Activated naive CD4-positive, alpha-beta T cell treated with anti-CD3 and anti-CD28 coated beads for 36 hours (primary cell): ENCODE data around the gene NCAPD3. TPM values are rescaled to one million over a fixed set of nuclear protein-coding genes. Genes with fewer than 3 reads are reported as not detected.
"Not testable (repeated sequence)": the region's sequence is repeated elsewhere in the genome, so short reads cannot be mapped to it uniquely, and the experiment has no call there.

Experiments used
- CTCF ChIA-PET: fragments of 350-600 bp; sonication (Branson Sonifier 250); formaldehyde crosslinking; loops from one replicate; lab custom pipeline; 2021; ENCODE audit warnings: antibody characterized with exemption; lab: Charles Lee
- DNase-seq: peaks from one replicate; pipeline ENCODE4 v3.0.0-alpha.2; 2020
- H3K27ac Mint-ChIP-seq: one replicate; pipeline ENCODE4 v1.8.0; 2021; ENCODE audit warnings: mild to moderate bottlenecking, mixed read lengths
- H3K27me3 Mint-ChIP-seq: one replicate; pipeline ENCODE4 v1.8.0; 2021; ENCODE audit warnings: low read depth, mixed read lengths
- H3K36me3 Mint-ChIP-seq: one replicate; pipeline ENCODE4 v1.8.0; 2021; ENCODE audit warnings: low read depth, mixed read lengths
- H3K4me1 Mint-ChIP-seq: one replicate; pipeline ENCODE4 v1.8.0; 2021; ENCODE audit warnings: low read depth, mixed read lengths
- H3K4me3 Mint-ChIP-seq: one replicate; pipeline ENCODE4 v1.8.0; 2021; ENCODE audit warnings: mild to moderate bottlenecking, moderate library complexity, mixed read lengths
- H3K9me3 Mint-ChIP-seq: one replicate; pipeline ENCODE4 v1.8.0; 2021; ENCODE audit warnings: mixed read lengths
- intact Hi-C: fragments of 100-400 bp; cut with micrococcal nuclease; formaldehyde crosslinking; loops from one replicate; pipeline ENCODE4 v1.15.1; 2023
- total RNA-seq, 2 experiments: library from RNA; stranded (reverse); gene quantifications; one replicate each; pipeline ENCODE4 v1.2.3, GENCODE V29; 2021

The NCAPD3 gene
- total RNA-seq, 2 experiments from 2014 or later: 126 TPM

- intact Hi-C loops: loop anchor here (5.0 kb wide), 1 partner anchor 182 kb away; no protein-coding TSS in a partner anchor
- Mint-ChIP-seq H3K9me3 (no peaks in the 10 kb centered on the region), H3K27ac (no peak overlapping the region), H3K4me1 (peaks cover 2% of the 10 kb centered on the region), H3K36me3 (peaks cover 6% of the 10 kb centered on the region), H3K27me3 (no peaks in the 10 kb centered on the region), H3K4me3 (no peak overlapping the region)
- CTCF ChIA-PET: interaction anchor here (6.1 kb wide), 1 partner anchor 10 kb away, joined by 61 read pairs; the partner anchor contains the start of gene GLB1L3
- DNase-seq: no peak
Measured at GRCh38 chr11:134264966-134265764, 41.4 kb upstream of the NCAPD3 start.

DNA sequence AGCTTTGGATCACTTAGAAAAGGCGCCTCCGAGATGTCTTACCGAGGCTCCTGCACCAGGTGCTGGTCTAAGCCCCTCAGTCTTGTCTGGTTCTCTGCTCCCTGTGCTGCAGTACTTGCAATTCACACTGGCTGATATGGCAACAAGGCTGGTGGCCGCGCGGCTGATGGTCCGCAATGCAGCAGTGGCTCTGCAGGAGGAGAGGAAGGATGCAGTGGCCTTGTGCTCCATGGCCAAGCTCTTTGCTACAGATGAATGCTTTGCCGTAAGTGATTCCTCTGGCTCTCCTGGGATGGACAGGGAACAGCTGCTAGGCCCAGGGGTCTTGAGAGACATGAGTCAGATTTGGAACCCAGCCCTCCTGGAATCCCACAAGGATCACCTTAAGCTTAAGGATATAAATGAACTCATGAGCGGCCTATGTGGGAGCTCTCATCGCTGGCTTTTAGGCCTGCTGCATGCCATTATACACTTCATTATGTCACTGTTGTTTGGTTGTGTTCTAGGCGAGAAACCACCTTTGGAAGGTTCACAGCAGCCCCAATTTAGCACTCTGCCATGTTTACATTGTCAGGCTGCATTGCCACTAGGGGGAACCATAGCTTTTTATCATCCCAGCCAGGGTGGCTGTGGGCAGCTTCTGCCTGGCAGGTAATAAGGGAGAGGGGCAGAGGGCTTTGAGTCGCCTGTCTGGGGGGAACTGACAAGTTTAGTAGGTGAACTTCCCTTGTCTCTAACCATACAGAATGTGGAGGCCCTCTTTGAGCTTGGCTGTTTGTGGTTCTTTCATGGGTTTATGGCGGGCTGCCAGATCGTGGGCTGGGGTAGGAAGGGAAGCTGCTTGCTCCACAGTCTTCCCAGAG is 38.1 kb upstream of the NCAPD3 start:
- no peak overlapping the region for H3K27ac Mint-ChIP-seq
- CTCF ChIA-PET: interaction anchor here (0.5 to 6.1 kb wide), 8 partner anchors 10 to 577 kb away, joined by 3 to 61 read pairs (median 6); partner anchors contain the start of genes ACAD8, GLB1L3 and THYN1
- peak; percentile 52 for DNase-seq
- intact Hi-C loops: loop anchor here (1.0 to 5.0 kb wide), 3 partner anchors 13 to 185 kb away; no protein-coding TSS in a partner anchor
- H3K27me3 Mint-ChIP-seq: no peaks in the 10 kb centered on the region
- no peak overlapping the region for H3K4me3 Mint-ChIP-seq
- H3K36me3 Mint-ChIP-seq: peaks cover 13% of the 10 kb centered on the region
- H3K4me1 Mint-ChIP-seq: no peaks in the 10 kb centered on the region
- H3K9me3 Mint-ChIP-seq: no peaks in the 10 kb centered on the region

GRCh38 chr11:134260983-134261382 is 37.2 kb upstream of the NCAPD3 start:
- no peaks in the 10 kb centered on the region for H3K9me3 Mint-ChIP-seq
- H3K4me1 Mint-ChIP-seq: no peaks in the 10 kb centered on the region
- intact Hi-C loops: loop anchor here (5.0 kb wide), 1 partner anchor 186 kb away; no protein-coding TSS in a partner anchor
- H3K4me3 Mint-ChIP-seq: no peak overlapping the region
- H3K36me3 Mint-ChIP-seq: peaks cover 13% of the 10 kb centered on the region
- H3K27me3 Mint-ChIP-seq: no peaks in the 10 kb centered on the region
- DNase-seq: no peak
- CTCF ChIA-PET: interaction anchor here (1.6 to 6.1 kb wide), 5 partner anchors 10 to 53 kb away, joined by 5 to 61 read pairs (median 6); partner anchors contain the start of genes ACAD8, GLB1L3 and THYN1
- no peak overlapping the region for H3K27ac Mint-ChIP-seq

GRCh38 chr11:134260503-134260902 is 36.7 kb upstream of the NCAPD3 start:
- CTCF ChIA-PET: interaction anchor here (1.6 to 6.1 kb wide), 4 partner anchors 9 to 26 kb away, joined by 5 to 61 read pairs (median 16); partner anchors contain the start of genes ACAD8, GLB1L3 and THYN1
- peaks cover under 1% of the 10 kb centered on the region for H3K4me1 Mint-ChIP-seq
- H3K4me3 Mint-ChIP-seq: no peak overlapping the region
- H3K27ac Mint-ChIP-seq: no peak overlapping the region
- no peaks in the 10 kb centered on the region for H3K9me3 Mint-ChIP-seq
- no peak for DNase-seq
- no peaks in the 10 kb centered on the region for H3K27me3 Mint-ChIP-seq
- intact Hi-C loops: loop anchor here (5.0 kb wide), 1 partner anchor 187 kb away; no protein-coding TSS in a partner anchor
- peaks cover 13% of the 10 kb centered on the region for H3K36me3 Mint-ChIP-seq

- CTCF ChIA-PET: no interaction called here
- Mint-ChIP-seq H3K4me3 (no peak overlapping the region), H3K9me3 (no peaks in the 10 kb centered on the region), H3K36me3 (peaks cover 13% of the 10 kb centered on the region), H3K27me3 (no peaks in the 10 kb centered on the region), H3K4me1 (peaks cover 14% of the 10 kb centered on the region), H3K27ac (no peak overlapping the region)
- intact Hi-C loops: no loop called here
- DNase-seq: no peak
Measured at GRCh38 chr11:134258577-134258976, 34.8 kb upstream of the NCAPD3 start.

- no peak overlapping the region for H3K27ac Mint-ChIP-seq
- CTCF ChIA-PET: interaction anchor here (1.0 kb wide), 1 partner anchor 13 kb away, joined by 3 read pairs; no protein-coding TSS in a partner anchor
- intact Hi-C loops: no loop called here
Measured at GRCh38 chr11:134257101-134257500, 33.3 kb upstream of the NCAPD3 start.

DNA sequence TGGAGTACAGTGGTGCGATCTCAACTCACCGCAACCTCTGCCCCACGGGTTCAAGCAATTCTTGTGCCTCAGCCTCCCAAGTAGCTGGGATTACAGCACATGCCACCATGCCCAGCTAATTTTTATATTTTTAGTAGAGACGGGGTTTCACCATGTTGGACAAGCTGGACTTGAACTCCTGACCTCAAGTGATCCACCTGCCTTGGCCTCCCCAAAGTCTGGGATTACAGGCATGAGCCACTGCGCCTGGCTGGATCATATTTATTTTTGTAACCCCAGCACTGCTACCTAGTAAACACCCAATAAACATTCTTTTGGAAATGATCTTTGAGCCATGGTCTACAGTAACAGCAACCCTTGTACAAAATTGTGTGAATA is 31.4 kb upstream of the NCAPD3 start:
- H3K27me3 Mint-ChIP-seq, H3K9me3 Mint-ChIP-seq, H3K36me3 Mint-ChIP-seq, DNase-seq, H3K27ac Mint-ChIP-seq, intact Hi-C loops, H3K4me3 Mint-ChIP-seq: not testable (repeated sequence)
- peaks cover 26% of the 10 kb centered on the region for H3K4me1 Mint-ChIP-seq
- CTCF ChIA-PET: interaction anchor here (0.6 to 1.2 kb wide), 6 partner anchors 15 to 471 kb away, joined by 3 to 6 read pairs (median 3); partner anchors contain the start of gene GLB1L3

More at GRCh38 chr11:134257101-134257500, 33.3 kb upstream of the NCAPD3 start:
- no peak overlapping the region for H3K4me3 Mint-ChIP-seq
- H3K27me3 Mint-ChIP-seq: no peaks in the 10 kb centered on the region
- no peaks in the 10 kb centered on the region for H3K9me3 Mint-ChIP-seq
- DNase-seq: no peak
- H3K36me3 Mint-ChIP-seq: peaks cover 11% of the 10 kb centered on the region
- H3K4me1 Mint-ChIP-seq: peaks cover 18% of the 10 kb centered on the region

GRCh38 chr11:134254433-134255183 is 30.8 kb upstream of the NCAPD3 start:
- Mint-ChIP-seq H3K4me3 (peak overlapping the region; percentile 90), H3K9me3 (no peaks in the 10 kb centered on the region), H3K27me3 (no peaks in the 10 kb centered on the region), H3K4me1 (peaks cover 26% of the 10 kb centered on the region), H3K36me3 (peaks cover 8% of the 10 kb centered on the region), H3K27ac (no peak overlapping the region)
- CTCF ChIA-PET: interaction anchor here (0.6 to 1.3 kb wide), 8 partner anchors 16 to 471 kb away, joined by 3 to 6 read pairs (median 3); partner anchors contain the start of gene GLB1L3
- no peak for DNase-seq
- intact Hi-C loops: loop anchor here (5.0 kb wide), 1 partner anchor 307 kb away; no protein-coding TSS in a partner anchor

DNA sequence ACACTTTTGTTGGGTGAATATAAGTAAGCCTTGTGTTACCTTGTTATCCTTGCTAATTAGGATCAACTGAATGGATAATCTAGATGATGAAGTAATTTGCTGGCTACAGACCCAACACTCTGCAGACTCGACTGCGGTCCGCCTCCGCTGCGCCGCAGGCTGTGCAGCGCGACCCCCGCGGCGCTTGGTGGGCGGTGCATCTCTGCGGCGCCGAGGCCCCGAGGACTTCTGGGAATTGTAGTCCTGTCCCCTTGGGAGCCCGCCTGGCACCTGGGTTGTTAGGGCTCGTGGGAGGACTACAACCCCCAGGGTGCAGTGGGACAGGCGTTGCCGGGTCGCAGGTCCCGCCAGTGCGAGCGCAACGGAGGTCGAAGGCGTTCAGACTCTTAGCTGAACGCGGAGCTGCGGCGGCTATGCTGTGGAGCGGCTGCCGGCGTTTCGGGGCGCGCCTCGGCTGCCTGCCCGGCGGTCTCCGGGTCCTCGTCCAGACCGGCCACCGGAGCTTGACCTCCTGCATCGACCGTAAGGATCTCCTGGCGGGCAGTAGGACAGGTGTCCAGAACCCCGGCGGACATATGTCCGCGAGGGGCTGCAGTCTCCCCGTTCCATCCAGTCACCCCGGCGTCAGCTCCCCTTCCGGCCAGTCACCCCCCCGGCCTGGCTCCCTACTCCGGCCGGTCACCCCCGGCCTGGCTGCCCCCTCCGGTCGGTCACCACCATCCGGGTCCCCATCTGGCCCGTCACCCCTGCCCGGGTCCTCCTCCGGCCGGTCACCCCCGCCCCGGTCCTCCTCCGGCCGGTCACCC is 29.6 kb upstream of the NCAPD3 start, which contains the start of the genes ACAD8 and THYN1:
TSS of gene ACAD8 (plus strand) at position 381 of the 806 bp plus-strand sequence. CDS start at position 414, 33 bp downstream.
TSS of gene THYN1 (minus strand) at position 165 of the 806 bp plus-strand sequence. CDS start 470 bp downstream, outside the sequence.
- peak; percentile 97 for DNase-seq
- Mint-ChIP-seq H3K36me3 (peaks cover 7% of the 10 kb centered on the region), H3K4me3 (peak within 1 kb of the TSS; percentile 90), H3K27ac (peak within 1 kb of the TSS; percentile 54), H3K27me3 (no peaks in the 10 kb centered on the region), H3K9me3 (no peaks in the 10 kb centered on the region), H3K4me1 (peaks cover 26% of the 10 kb centered on the region)
- intact Hi-C loops: loop anchor here (1.0 to 5.0 kb wide), 5 partner anchors 22 to 325 kb away; partner anchors contain the start of genes GLB1L2 and VPS26B
- CTCF ChIA-PET: interaction anchor here (0.9 to 5.6 kb wide), 4 partner anchors 9 to 23 kb away, joined by 3 to 25 read pairs (median 4); partner anchors contain the start of gene GLB1L3
